Loucy (cell line): Measurements from ENCODE around the gene RNF215.

ENCODE experiments used
- H2AFZ ChIP-seq: fragments of 200-600 bp; sonication (generic); 2 replicates; pipeline ENCODE4 v1.6.0; 2016; ENCODE audit warnings: antibody characterized with exemption, mild to moderate bottlenecking, low read length, moderate library complexity
- H3F3A ChIP-seq: fragments of 200-600 bp; 2 replicates; pipeline ENCODE4 v1.6.0; 2016; ENCODE audit warnings: antibody characterized with exemption, low read depth, mild to moderate bottlenecking
- H3K27me3 ChIP-seq: fragments of 200-600 bp; sonication (generic); 2 replicates; pipeline ENCODE4 v1.6.1; 2014; ENCODE audit warnings: low read length, mild to moderate bottlenecking; ENCODE audit not compliant: insufficient read depth, poor library complexity, severe bottlenecking
- H3K36me3 ChIP-seq: fragments of 200-600 bp; sonication (generic); 2 replicates; pipeline ENCODE4 v1.6.1; 2016; ENCODE audit warnings: low read length; ENCODE audit not compliant: insufficient read depth
- H3K4me1 ChIP-seq: fragments of 200-600 bp; sonication (generic); 2 replicates; pipeline ENCODE4 v1.5.1; 2014; ENCODE audit warnings: low read length, mild to moderate bottlenecking; ENCODE audit not compliant: insufficient read depth, poor library complexity, severe bottlenecking
- H3K4me2 ChIP-seq: fragments of 200-600 bp; sonication (generic); 2 replicates; pipeline ENCODE4 v1.6.0; 2014; ENCODE audit warnings: antibody characterized with exemption, low read length, low read depth, mild to moderate bottlenecking; ENCODE audit not compliant: poor library complexity, severe bottlenecking
- H3K4me3 ChIP-seq: fragments of 200-600 bp; sonication (generic); 2 replicates; pipeline ENCODE4 v1.5.1; 2014; ENCODE audit warnings: low read length, mild to moderate bottlenecking, mixed read lengths; ENCODE audit not compliant: poor library complexity, severe bottlenecking
- H3K79me2 ChIP-seq: fragments of 200-600 bp; sonication (generic); 2 replicates; pipeline ENCODE4 v1.6.1; 2014; ENCODE audit warnings: low read length; ENCODE audit not compliant: insufficient read depth
- H3K9ac ChIP-seq: fragments of 200-600 bp; sonication (generic); 2 replicates; pipeline ENCODE4 v1.6.0; 2014; ENCODE audit warnings: mild to moderate bottlenecking, low read depth, low read length, moderate library complexity; ENCODE audit not compliant: poor library complexity, severe bottlenecking
- H3K9me2 ChIP-seq: fragments of 200-600 bp; sonication (generic); replicated peaks from 2 replicates; pipeline ENCODE4 v1.6.1; 2016; ENCODE audit warnings: low read depth, low read length, mixed read lengths
- H3K9me3 ChIP-seq: fragments of 200-600 bp; sonication (generic); 2 replicates; pipeline ENCODE4 v1.6.1; 2014; ENCODE audit warnings: mild to moderate bottlenecking, antibody characterized with exemption, low read length, low read depth; ENCODE audit not compliant: insufficient read depth
- H4K20me1 ChIP-seq: fragments of 200-600 bp; sonication (generic); 2 replicates; pipeline ENCODE4 v1.6.0; 2014; ENCODE audit warnings: antibody characterized with exemption, low read length, mild to moderate bottlenecking; ENCODE audit not compliant: insufficient read depth, poor library complexity, severe bottlenecking
- EZH2phosphoT487 ChIP-seq: fragments of 200-600 bp; IDR thresholded peaks from 2 replicates; pipeline ENCODE4 v1.6.1; 2018; ENCODE audit warnings: antibody characterized with exemption, mild to moderate bottlenecking, moderate library complexity, borderline replicate concordance
- TF ChIP-seq, protein P1 (sequence below): fragments of 200-600 bp; sonication (generic); conservative IDR thresholded peaks from 2 replicates; pipeline ENCODE4 v1.5.1; 2014; ENCODE audit warnings: mild to moderate bottlenecking, antibody characterized with exemption, low read length

Gene RNF215

GRCh38 chr22:30333707-30334087 lies 53.5 kb downstream of the RNF215 start:
- H3K9me2 ChIP-seq = no peaks in the 10 kb centered on the region
- H3K4me3 ChIP-seq = no peak overlapping the region
- H3K4me2 ChIP-seq = no peak overlapping the region
- no peaks in the 10 kb centered on the region for H4K20me1 ChIP-seq
- no peaks in the 10 kb centered on the region for H3K27me3 ChIP-seq
- no peak overlapping the region for H2AFZ ChIP-seq
- H3K4me1 ChIP-seq = peaks cover 7% of the 10 kb centered on the region
- no peaks in the 10 kb centered on the region for H3K79me2 ChIP-seq
- H3F3A ChIP-seq = peaks cover 7% of the 10 kb centered on the region; the same call in 1 of the 2 replicates
- TF ChIP-seq, protein P1, sequence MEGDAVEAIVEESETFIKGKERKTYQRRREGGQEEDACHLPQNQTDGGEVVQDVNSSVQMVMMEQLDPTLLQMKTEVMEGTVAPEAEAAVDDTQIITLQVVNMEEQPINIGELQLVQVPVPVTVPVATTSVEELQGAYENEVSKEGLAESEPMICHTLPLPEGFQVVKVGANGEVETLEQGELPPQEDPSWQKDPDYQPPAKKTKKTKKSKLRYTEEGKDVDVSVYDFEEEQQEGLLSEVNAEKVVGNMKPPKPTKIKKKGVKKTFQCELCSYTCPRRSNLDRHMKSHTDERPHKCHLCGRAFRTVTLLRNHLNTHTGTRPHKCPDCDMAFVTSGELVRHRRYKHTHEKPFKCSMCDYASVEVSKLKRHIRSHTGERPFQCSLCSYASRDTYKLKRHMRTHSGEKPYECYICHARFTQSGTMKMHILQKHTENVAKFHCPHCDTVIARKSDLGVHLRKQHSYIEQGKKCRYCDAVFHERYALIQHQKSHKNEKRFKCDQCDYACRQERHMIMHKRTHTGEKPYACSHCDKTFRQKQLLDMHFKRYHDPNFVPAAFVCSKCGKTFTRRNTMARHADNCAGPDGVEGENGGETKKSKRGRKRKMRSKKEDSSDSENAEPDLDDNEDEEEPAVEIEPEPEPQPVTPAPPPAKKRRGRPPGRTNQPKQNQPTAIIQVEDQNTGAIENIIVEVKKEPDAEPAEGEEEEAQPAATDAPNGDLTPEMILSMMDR = no peak
- TF ChIP-seq EZH2phosphoT487 = no peak
- H3K9ac ChIP-seq = no peak overlapping the region
- H3K36me3 ChIP-seq = peaks cover 71% of the 10 kb centered on the region
- H3K9me3 ChIP-seq = no peaks in the 10 kb centered on the region

- Histone ChIP-seq H3K9ac (no peak overlapping the region), H3K9me2 (no peaks in the 10 kb centered on the region), H2AFZ (no peak overlapping the region), H3F3A (peaks cover 7% of the 10 kb centered on the region; the same call in 1 of the 2 replicates), H3K36me3 (peaks cover 67% of the 10 kb centered on the region), H4K20me1 (no peaks in the 10 kb centered on the region), H3K4me2 (no peak overlapping the region), H3K27me3 (no peaks in the 10 kb centered on the region), H3K79me2 (no peaks in the 10 kb centered on the region), H3K4me1 (peaks cover 7% of the 10 kb centered on the region), H3K4me3 (no peak overlapping the region), H3K9me3 (no peaks in the 10 kb centered on the region)
- TF ChIP-seq, protein P1 = no peak
- TF ChIP-seq EZH2phosphoT487 = no peak
Measured at GRCh38 chr22:30332994-30333706, 54.1 kb downstream of the RNF215 start.

DNA sequence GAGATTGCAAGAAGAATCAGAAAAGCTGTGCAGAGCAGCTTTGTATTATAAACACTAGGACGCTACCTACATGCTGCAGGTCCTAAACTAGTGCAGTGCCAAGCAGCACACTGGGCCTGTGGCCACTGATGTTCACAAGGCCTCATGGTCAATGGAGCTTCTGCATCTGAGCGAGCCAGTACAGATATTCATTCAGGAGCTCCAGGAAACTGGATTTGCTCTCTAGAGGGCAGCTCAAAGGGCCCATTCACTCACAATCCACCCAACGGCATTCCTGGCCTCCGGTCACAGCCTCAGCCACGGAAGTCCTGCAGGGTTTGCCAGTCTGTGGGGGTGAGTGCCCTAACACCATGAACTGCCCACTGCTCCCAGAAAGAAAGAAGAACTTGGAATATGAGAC lies 54.7 kb downstream of the RNF215 start:
- Histone ChIP-seq H3K9me3 (no peaks in the 10 kb centered on the region), H3F3A (peaks cover 7% of the 10 kb centered on the region; the same call in 1 of the 2 replicates), H3K36me3 (peaks cover 61% of the 10 kb centered on the region), H3K9ac (no peak overlapping the region), H3K4me2 (no peak overlapping the region), H3K4me3 (no peak overlapping the region), H4K20me1 (no peaks in the 10 kb centered on the region), H3K27me3 (no peaks in the 10 kb centered on the region), H3K79me2 (no peaks in the 10 kb centered on the region), H3K9me2 (no peaks in the 10 kb centered on the region), H3K4me1 (peaks cover 10% of the 10 kb centered on the region), H2AFZ (no peak overlapping the region)
- TF ChIP-seq, protein P1 = no peak
- no peak for TF ChIP-seq EZH2phosphoT487
